ENCODE results near the gene RXYLT1. TPM values are rescaled to one million over a fixed set of nuclear protein-coding genes. Genes with fewer than 3 reads are reported as not detected.

RXYLT1 gene
- total RNA-seq, 1 experiment from 2014 or later = 9.8 TPM

GRCh38 chr12:63846238-63846967 lies 66.7 kb downstream of the RXYLT1 start (continued):
- TF ChIP-seq AR (CRISPR knock-in tag; IDR thresholded peaks at IDR 0.05) (no peak), ZNF416 (CRISPR knock-in tag; IDR thresholded peaks at IDR 0.05) (no peak), OVOL2 (CRISPR knock-in tag; IDR thresholded peaks at IDR 0.05; ENCODE audit: borderline replicate concordance) (no peak), TP53 (CRISPR knock-in tag; IDR thresholded peaks at IDR 0.05) (no peak), CREB1 (CRISPR knock-in tag; IDR thresholded peaks at IDR 0.05) (no peak)

GRCh38 chr12:63848450-63848849 lies 68.7 kb downstream of the RXYLT1 start:
- CTCF ChIA-PET = no interaction called here
- no peak for ATAC-seq
- H3K36me3 Mint-ChIP-seq = no peaks in the 10 kb centered on the region
- no peak overlapping the region for H3K27ac Mint-ChIP-seq
- no peak overlapping the region for H3K4me3 Mint-ChIP-seq
- H3K4me1 Mint-ChIP-seq = peaks cover 27% of the 10 kb centered on the region
- no peak for DNase-seq (ENCODE audit: low spot score)
- no peaks in the 10 kb centered on the region for H3K9me3 Mint-ChIP-seq
- POLR2A ChIA-PET = no interaction called here
- H3K27me3 Mint-ChIP-seq (ENCODE audit: low read depth) = peaks cover 4% of the 10 kb centered on the region
- TF ChIP-seq E2F5 (CRISPR knock-in tag; IDR thresholded peaks at IDR 0.05) (no peak), ZBTB21 (CRISPR knock-in tag; IDR thresholded peaks at IDR 0.05; ENCODE audit: borderline replicate concordance) (no peak), JUN (CRISPR knock-in tag; IDR thresholded peaks at IDR 0.05) (no peak), STAT6 (CRISPR knock-in tag; conservative IDR thresholded peaks at IDR 0.05; ENCODE audit: low read depth) (no peak), NR3C1 (CRISPR knock-in tag; conservative IDR thresholded peaks at IDR 0.05; ENCODE audit: low read depth) (no peak), CREM (CRISPR knock-in tag; IDR thresholded peaks at IDR 0.05) (no peak), ATF2 (CRISPR knock-in tag; IDR thresholded peaks at IDR 0.05; ENCODE audit: borderline replicate concordance, low read depth) (no peak), AFF4 (CRISPR knock-in tag; IDR thresholded peaks at IDR 0.05; ENCODE audit: borderline replicate concordance) (no peak), SP1 (CRISPR knock-in tag; conservative IDR thresholded peaks at IDR 0.05) (no peak), FOXP1 (CRISPR knock-in tag; IDR thresholded peaks at IDR 0.05; ENCODE audit: borderline replicate concordance) (no peak), KAT7 (CRISPR knock-in tag; IDR thresholded peaks at IDR 0.05; ENCODE audit: borderline replicate concordance) (no peak), ZNF416 (CRISPR knock-in tag; IDR thresholded peaks at IDR 0.05) (no peak), CTCF (IDR thresholded peaks at IDR 0.05) (no peak), GTF2I (CRISPR knock-in tag; conservative IDR thresholded peaks at IDR 0.05) (no peak), ZNF317 (CRISPR knock-in tag; IDR thresholded peaks at IDR 0.05; ENCODE audit: borderline replicate concordance, low read depth) (no peak), ZNF232 (CRISPR knock-in tag; IDR thresholded peaks at IDR 0.05) (no peak), ZNF423 (CRISPR knock-in tag; IDR thresholded peaks at IDR 0.05) (no peak), EMX1 (CRISPR knock-in tag; IDR thresholded peaks at IDR 0.05) (no peak)
